SU-DHL-6 (cell line): ENCODE results near the gene CSPG4.
"Not testable (repeated sequence)": the region's sequence is repeated elsewhere in the genome, so short reads cannot be mapped to it uniquely, and the experiment has no call there.

ENCODE experiments used
- EZH2phosphoT487 ChIP-seq: fragments of 200-600 bp; sonication (generic), shearing (Covaris generic); conservative IDR thresholded peaks from 2 replicates; pipeline ENCODE4 v1.6.1; 2018; ENCODE audit warnings: mild to moderate bottlenecking, antibody characterized with exemption, low read length, moderate library complexity, mixed read lengths
- TF ChIP-seq, protein P1 (sequence below): fragments of 200-600 bp; sonication (generic); IDR thresholded peaks from one replicate; pipeline ENCODE4 v1.5.1; 2017; ENCODE audit warnings: antibody characterized with exemption, mild to moderate bottlenecking, low read length, moderate library complexity; ENCODE audit not compliant: insufficient read depth, poor library complexity, severe bottlenecking

DNA sequence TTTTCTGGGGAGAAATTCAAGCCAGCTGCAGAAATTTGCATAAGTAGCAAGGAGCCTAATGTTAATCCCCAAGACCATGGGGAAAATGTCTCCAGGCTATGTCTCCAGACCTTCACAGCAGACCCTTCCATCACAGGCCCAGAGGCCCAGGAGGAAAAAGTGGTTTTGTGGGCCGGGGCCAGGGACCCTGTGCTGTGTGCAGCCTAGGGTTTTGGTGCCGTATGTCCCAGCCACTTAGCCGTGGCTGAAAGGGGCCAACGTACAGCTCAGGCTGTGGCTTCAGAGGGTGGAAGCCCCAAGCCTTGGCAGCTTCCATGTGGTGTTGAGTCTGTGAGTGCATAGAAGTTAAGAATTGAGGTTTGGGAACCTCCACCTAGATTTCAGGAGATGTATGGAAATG lies 29.7 kb upstream of the CSPG4 start:
- TF ChIP-seq, protein P1, sequence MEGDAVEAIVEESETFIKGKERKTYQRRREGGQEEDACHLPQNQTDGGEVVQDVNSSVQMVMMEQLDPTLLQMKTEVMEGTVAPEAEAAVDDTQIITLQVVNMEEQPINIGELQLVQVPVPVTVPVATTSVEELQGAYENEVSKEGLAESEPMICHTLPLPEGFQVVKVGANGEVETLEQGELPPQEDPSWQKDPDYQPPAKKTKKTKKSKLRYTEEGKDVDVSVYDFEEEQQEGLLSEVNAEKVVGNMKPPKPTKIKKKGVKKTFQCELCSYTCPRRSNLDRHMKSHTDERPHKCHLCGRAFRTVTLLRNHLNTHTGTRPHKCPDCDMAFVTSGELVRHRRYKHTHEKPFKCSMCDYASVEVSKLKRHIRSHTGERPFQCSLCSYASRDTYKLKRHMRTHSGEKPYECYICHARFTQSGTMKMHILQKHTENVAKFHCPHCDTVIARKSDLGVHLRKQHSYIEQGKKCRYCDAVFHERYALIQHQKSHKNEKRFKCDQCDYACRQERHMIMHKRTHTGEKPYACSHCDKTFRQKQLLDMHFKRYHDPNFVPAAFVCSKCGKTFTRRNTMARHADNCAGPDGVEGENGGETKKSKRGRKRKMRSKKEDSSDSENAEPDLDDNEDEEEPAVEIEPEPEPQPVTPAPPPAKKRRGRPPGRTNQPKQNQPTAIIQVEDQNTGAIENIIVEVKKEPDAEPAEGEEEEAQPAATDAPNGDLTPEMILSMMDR = not testable (repeated sequence)
- TF ChIP-seq EZH2phosphoT487 = not testable (repeated sequence)
